B cell (primary cell): Measurements from ENCODE around the gene TNPO3. TPM values are rescaled to one million over a fixed set of nuclear protein-coding genes. Genes with fewer than 3 reads are reported as not detected.
A peak's percentile ranks its signal among the peaks of the same experiment; 100 is the strongest.

ENCODE experiments used
- ATAC-seq: fragments of 200-7000 bp; cut with Tn5 transposase; one replicate; pipeline ENCODE4 v1.10.0; 2021; ENCODE audit warnings: low read depth, mild to moderate bottlenecking, moderate number of reproducible peaks, moderate library complexity
- CTCF ChIA-PET: fragments of 350-600 bp; sonication (Branson Sonifier 250); formaldehyde crosslinking; loops from one replicate; lab custom pipeline; 2021; ENCODE audit warnings: antibody characterized with exemption, inconsistent platforms; lab: Charles Lee
- POLR2A ChIA-PET: fragments of 350-600 bp; sonication (Branson Sonifier 250); formaldehyde crosslinking; loops from one replicate; lab custom pipeline; 2021; ENCODE audit warnings: antibody characterized with exemption; lab: Charles Lee
- DNase-seq: peaks from one replicate; pipeline ENCODE4 v3.0.0; 2013
- H2AFZ ChIP-seq: 2 replicates; pipeline ENCODE4 v1.6.1; 2012; ENCODE audit warnings: mild to moderate bottlenecking, low read depth, low read length; ENCODE audit not compliant: insufficient read depth, poor library complexity, severe bottlenecking
- H3K27ac ChIP-seq, 2 donors: 1 replicate in 1 of 2; 2 replicates in 1 of 2; pipeline ENCODE4 v1.5.1; 2012 to 2013; ENCODE audit warnings: low read length in 2 of 2, mild to moderate bottlenecking in 2 of 2, moderate library complexity in 1 of 2
- H3K27me3 ChIP-seq, 4 experiments: fragments of 200-600 bp in 1 of 4; sonication (generic) in 1 of 4; replicated peaks in 1 of 4; 1 replicate in 2 of 4; 2 replicates in 2 of 4; pipeline versions ENCODE4 v1.6.1 to v1.7.0; 2013 to 2016; ENCODE audit warnings: low read length in 3 of 4, mild to moderate bottlenecking in 2 of 4, mixed read lengths in 1 of 4, moderate library complexity in 1 of 4; ENCODE audit not compliant: insufficient read depth in 4 of 4, control insufficient read depth in 3 of 4; ENCODE audit errors: control extremely low read depth in 1 of 4
- H3K36me3 ChIP-seq, 2 experiments: replicated peaks in 1 of 2; 1 replicate in 1 of 2; 2 replicates in 1 of 2; pipeline versions ENCODE4 v1.6.1 to v1.7.1; 2013; ENCODE audit warnings: low read length in 1 of 2; ENCODE audit not compliant: insufficient read depth in 2 of 2, control insufficient read depth in 1 of 2; ENCODE audit errors: control extremely low read depth in 1 of 2, extremely low read depth in 1 of 2
- H3K4me1 ChIP-seq, 2 donors: fragments of 200-600 bp in 1 of 2; sonication (generic) in 1 of 2; 1 replicate in 1 of 2; 2 replicates in 1 of 2; pipeline versions ENCODE4 v1.5.1 to v1.6.1; 2013 to 2017; ENCODE audit warnings: low read length in 2 of 2; ENCODE audit not compliant: control insufficient read depth in 2 of 2, insufficient read depth in 2 of 2
- H3K4me2 ChIP-seq: replicated peaks from 2 replicates; pipeline ENCODE3; 2012; ENCODE audit warnings: mild to moderate bottlenecking, low read depth, low read length; ENCODE audit not compliant: poor library complexity, severe bottlenecking
- H3K4me3 ChIP-seq, 5 experiments: fragments of 200-600 bp in 1 of 5; sonication (generic) in 1 of 5; 1 replicate in 3 of 5; 2 replicates in 2 of 5; pipeline versions ENCODE4 v1.5.1 to v1.7.0; 2011 to 2016; ENCODE audit warnings: low read length in 4 of 5, mild to moderate bottlenecking in 4 of 5, low read depth in 2 of 5, control low read depth in 1 of 5, moderate library complexity in 1 of 5; ENCODE audit not compliant: insufficient read depth in 1 of 5; ENCODE audit errors: control extremely low read depth in 1 of 5, extremely low read depth in 1 of 5
- H3K79me2 ChIP-seq: fragments of 200-600 bp; sonication (generic); one replicate; pipeline ENCODE4 v1.6.0; 2016; ENCODE audit warnings: low read length; ENCODE audit not compliant: control insufficient read depth, insufficient read depth
- H3K9ac ChIP-seq: fragments of 200-600 bp; sonication (generic); 2 replicates; pipeline ENCODE4 v1.6.1; 2017; ENCODE audit warnings: mild to moderate bottlenecking, low read length, moderate library complexity
- H3K9me3 ChIP-seq, 3 donors: one replicate each; pipeline versions ENCODE4 v1.6.1 to v1.7.1; 2013; ENCODE audit warnings: low read length in 2 of 3; ENCODE audit not compliant: control insufficient read depth in 2 of 3, insufficient read depth in 1 of 3; ENCODE audit errors: control extremely low read depth in 1 of 3
- H4K20me1 ChIP-seq: 2 replicates; pipeline ENCODE4 v1.6.0; 2012; ENCODE audit warnings: mild to moderate bottlenecking, low read length; ENCODE audit not compliant: insufficient read depth, control insufficient read depth, poor library complexity, severe bottlenecking
- H3K27ac Mint-ChIP-seq: one replicate; pipeline ENCODE4 v1.8.0; 2021; ENCODE audit warnings: mixed read lengths
- H3K27me3 Mint-ChIP-seq: one replicate; pipeline ENCODE4 v1.8.0; 2021; ENCODE audit warnings: mixed read lengths
- H3K4me1 Mint-ChIP-seq: one replicate; pipeline ENCODE4 v1.8.0; 2021; ENCODE audit warnings: mixed read lengths
- H3K4me3 Mint-ChIP-seq: one replicate; pipeline ENCODE4 v1.8.0; 2021; ENCODE audit warnings: mixed read lengths
- H3K9me3 Mint-ChIP-seq: one replicate; pipeline ENCODE4 v1.8.0; 2022; ENCODE audit warnings: mixed read lengths; ENCODE audit not compliant: insufficient read depth
- EZH2 ChIP-seq: IDR thresholded peaks from 2 replicates; pipeline ENCODE4 v1.6.1; 2012; ENCODE audit warnings: borderline replicate concordance, low read depth, mild to moderate bottlenecking, moderate library complexity, low read length; ENCODE audit not compliant: insufficient read depth, poor library complexity, severe bottlenecking
- WGBS: methylation state at CpG from one replicate; pipeline ENCODE4 v1.1.5; 2013; ENCODE audit warnings: missing lambda C conversion rate; ENCODE audit not compliant: insufficient coverage; 5-methylcytosine and 5-hydroxymethylcytosine counted together
- intact Hi-C: fragments of 100-400 bp; cut with micrococcal nuclease; formaldehyde crosslinking; loops from one replicate; pipeline ENCODE4 v1.10.0; 2022
- polyA plus RNA-seq: library from polyadenylated mRNA; depleted of rRNA; stranded (reverse); fragments of >200 nt; gene quantifications from 2 replicates; pipeline ENCODE4 v1.2.3, GENCODE V29; 2012
- total RNA-seq, 2 donors: library from RNA; stranded (reverse); fragments of 120-200 nt in 1 of 2; gene quantifications; 1 replicate in 1 of 2; 2 replicates in 1 of 2; pipeline versions ENCODE4 v1.2.3 to v1.2.4, GENCODE V29; 2013 to 2022
- TF ChIP-seq, protein P1 (sequence below): fragments of 200-600 bp; IDR thresholded peaks from one replicate; pipeline ENCODE4 v1.8.0; 2022; ENCODE audit warnings: antibody characterized with exemption, mild to moderate bottlenecking

Gene TNPO3
- total and polyA plus RNA-seq, 2 donors (not counting 1 experiment from before 2014, with no cell fraction given) = 19.0 to 48.3 TPM

GRCh38 chr7:128940494-128941322 lies 114.2 kb downstream of the TNPO3 start:
- H3K9me3 ChIP-seq = no peaks in the 10 kb centered on the region
- ChIA-PET CTCF (interaction anchor here (1.0 to 3.6 kb wide), 14 partner anchors 8 to 278 kb away, joined by 3 to 26 read pairs (median 4); partner anchors contain the start of gene TNPO3), POLR2A (interaction anchor here (0.7 to 2.9 kb wide), 8 partner anchors 8 to 195 kb away, joined by 3 to 21 read pairs (median 8); partner anchors contain the start of gene TNPO3)
- Mint-ChIP-seq H3K27ac (peak overlapping the region; percentile 97), H3K9me3 (no peaks in the 10 kb centered on the region), H3K4me1 (peaks cover 56% of the 10 kb centered on the region), H3K27me3 (no peaks in the 10 kb centered on the region), H3K4me3 (peak overlapping the region; percentile 94)
- peak overlapping the region; percentile 89 to 99 for H3K27ac ChIP-seq
- peaks cover 31 to 44% of the 10 kb centered on the region in 2 donors for H3K4me1 ChIP-seq
- peaks cover 46% of the 10 kb centered on the region for H3K79me2 ChIP-seq
- peaks cover 14% of the 10 kb centered on the region for H4K20me1 ChIP-seq
- TF ChIP-seq, protein P1, sequence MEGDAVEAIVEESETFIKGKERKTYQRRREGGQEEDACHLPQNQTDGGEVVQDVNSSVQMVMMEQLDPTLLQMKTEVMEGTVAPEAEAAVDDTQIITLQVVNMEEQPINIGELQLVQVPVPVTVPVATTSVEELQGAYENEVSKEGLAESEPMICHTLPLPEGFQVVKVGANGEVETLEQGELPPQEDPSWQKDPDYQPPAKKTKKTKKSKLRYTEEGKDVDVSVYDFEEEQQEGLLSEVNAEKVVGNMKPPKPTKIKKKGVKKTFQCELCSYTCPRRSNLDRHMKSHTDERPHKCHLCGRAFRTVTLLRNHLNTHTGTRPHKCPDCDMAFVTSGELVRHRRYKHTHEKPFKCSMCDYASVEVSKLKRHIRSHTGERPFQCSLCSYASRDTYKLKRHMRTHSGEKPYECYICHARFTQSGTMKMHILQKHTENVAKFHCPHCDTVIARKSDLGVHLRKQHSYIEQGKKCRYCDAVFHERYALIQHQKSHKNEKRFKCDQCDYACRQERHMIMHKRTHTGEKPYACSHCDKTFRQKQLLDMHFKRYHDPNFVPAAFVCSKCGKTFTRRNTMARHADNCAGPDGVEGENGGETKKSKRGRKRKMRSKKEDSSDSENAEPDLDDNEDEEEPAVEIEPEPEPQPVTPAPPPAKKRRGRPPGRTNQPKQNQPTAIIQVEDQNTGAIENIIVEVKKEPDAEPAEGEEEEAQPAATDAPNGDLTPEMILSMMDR = no peak
- TF ChIP-seq EZH2 = no peak
- peaks cover 0 to 25% of the 10 kb centered on the region in 2 experiments for H3K36me3 ChIP-seq
- H3K9ac ChIP-seq = peak overlapping the region; percentile 92
- WGBS = 1% methylated on average over 20 of the region's 20 CpGs
- peak overlapping the region; percentile 90 for H3K4me2 ChIP-seq
- DNase-seq (peak; percentile 91), ATAC-seq (peak; percentile 72)
- H3K4me3 ChIP-seq = peak overlapping the region; percentile 40 to 90 (median 84)
- no peak overlapping the region for H2AFZ ChIP-seq
- no peaks in the 10 kb centered on the region for H3K27me3 ChIP-seq
- intact Hi-C loops = loop anchor here (1.0 kb wide), 1 partner anchor 23 kb away; no protein-coding TSS in a partner anchor
